Epidermal melanocyte (primary cell): Measurements from ENCODE around the gene OST4.

Experiments used
- DNase-seq: peaks from one replicate; pipeline ENCODE4 v3.0.0; 2011; ENCODE audit warnings: low spot score; ENCODE audit not compliant: insufficient read length

OST4 gene

DNA sequence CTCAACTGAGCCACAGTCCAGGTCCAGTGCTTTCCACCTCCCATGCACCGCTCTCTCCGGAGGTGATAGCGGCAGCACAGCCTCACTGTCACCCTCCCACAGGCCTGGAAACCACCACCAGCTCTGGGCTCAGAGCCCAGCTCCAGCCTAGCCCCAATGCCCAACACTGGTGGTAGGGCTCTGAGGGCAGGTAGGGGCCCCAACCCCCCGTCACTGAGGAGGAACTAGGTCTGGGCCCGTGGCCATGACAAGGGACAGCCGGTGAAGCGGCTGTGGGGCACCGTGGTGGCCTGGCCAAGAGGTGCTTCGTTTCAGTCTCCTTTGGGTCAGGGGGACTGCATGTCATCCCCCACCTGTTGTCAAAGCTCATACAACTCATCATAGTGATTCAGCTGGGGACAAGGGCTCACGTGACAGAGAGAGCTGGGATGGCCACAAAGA is 44.2 kb downstream of the OST4 start:
- DNase-seq, result no peak

DNA sequence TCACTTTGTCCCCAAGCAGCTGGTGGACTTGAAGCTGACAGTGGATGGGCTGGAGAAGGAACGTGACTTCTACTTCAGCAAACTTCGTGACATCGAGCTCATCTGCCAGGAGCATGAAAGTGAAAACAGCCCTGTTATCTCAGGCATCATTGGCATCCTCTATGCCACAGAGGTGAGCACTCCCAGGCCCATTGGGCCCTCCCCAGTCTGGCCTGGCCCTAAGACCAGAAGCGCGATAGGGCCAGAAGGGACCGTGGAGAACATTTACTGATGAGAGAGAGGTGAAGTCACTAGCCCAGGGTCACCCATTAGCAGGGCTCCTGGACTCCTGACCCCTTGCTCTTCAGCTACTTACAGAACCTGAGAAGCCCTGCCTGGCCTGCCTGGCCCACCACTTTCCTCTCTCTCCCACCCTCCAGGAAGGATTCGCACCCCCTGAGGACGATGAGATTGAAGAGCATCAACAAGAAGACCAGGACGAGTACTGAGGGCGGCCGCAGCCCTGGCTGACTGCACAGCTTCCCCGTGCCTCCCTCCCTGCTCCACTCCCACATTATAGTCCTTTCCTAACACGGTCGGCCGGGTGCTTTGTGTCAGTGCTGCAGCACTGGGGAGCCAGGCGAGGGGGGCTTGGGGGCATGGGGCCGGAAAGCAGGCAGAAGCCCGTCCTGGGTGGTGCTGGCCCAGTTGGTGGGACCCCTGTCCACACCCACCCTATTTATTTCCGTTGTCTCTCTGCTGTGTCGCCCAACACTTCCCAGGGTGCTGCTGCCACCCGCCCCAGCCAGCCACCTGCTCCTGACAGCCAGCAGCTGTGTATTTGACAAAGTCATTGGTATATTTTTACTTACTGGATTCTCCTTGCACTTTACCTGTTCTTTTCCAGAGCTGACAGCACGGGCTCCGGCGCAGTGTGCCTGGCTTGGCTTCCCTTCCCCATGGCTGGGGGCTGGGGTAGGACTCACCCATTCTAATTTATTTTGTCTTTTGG is 45.3 kb downstream of the OST4 start:
- DNase-seq, result no peak

- no peak for DNase-seq
Observed at GRCh38 chr2:27025281-27025800, 46.1 kb downstream of the OST4 start.

GRCh38 chr2:27024812-27025211 is 46.6 kb downstream of the OST4 start:
- no peak for DNase-seq

GRCh38 chr2:27024188-27024587 is 47.3 kb downstream of the OST4 start:
- no peak for DNase-seq

DNA sequence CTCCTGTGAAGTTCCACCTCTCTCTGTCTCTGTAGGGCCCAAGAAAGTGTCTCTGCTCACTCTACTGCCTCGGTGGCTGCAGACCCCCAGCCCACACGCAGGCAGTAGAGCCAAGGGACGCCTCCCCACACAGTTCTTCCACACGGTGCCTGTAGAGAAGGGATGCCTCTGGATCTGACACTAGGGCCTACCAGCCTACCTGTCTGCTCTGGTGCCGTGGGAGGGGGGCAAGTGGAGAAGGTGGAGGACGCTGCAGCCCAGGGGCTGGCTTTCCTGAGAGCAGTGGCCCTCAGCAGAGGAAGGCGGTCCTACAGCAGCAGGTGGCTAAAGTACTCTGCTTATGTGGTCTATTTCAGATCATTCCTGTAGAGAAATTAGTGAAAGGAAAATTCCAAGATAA is 47.7 kb downstream of the OST4 start:
- DNase-seq, result no peak

DNA sequence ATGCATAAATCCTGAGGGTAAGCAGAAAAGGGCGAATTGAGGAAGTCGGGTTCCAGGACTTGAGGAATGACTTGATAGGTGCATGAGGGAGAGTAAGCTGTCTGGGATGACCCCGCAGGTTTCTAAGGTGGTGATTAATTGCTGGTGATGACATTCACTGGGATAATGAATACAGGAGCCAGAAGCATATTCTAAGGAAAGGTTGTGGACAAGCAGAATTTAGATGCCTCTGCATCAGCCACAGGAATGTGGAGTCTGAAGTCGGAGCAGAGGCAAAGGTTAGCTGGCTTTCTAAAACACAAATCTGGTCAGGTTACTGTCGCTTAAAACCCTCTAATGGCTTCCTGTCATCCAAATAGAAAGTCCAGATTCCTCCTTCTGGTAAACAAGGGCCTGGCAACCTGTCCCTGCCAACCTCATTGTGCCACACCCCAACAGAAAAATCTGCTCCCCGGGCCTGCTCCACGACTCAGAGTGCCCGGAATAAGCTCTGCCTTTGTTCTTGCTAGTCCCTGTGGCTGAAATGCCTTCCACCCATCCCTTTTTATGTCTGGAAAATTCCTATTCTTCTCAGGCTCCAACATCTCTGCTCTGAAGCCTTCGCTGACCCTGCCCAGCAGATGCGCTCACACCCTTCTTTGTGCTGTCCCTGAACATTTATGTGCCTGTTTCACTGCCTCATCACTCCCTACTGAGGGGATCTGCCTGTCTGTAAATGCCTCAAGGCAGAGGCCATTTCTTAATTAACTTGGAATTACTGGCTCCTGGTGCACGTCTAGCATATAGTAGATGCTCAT is 50.0 kb downstream of the OST4 start:
- no peak for DNase-seq
